GM20431 (cell line): Measurements from ENCODE around the gene NIBAN1.

Experiments
- in situ Hi-C: fragments of 300-500 bp; cut with MseI, MboI; formaldehyde crosslinking; loops from one replicate; pipeline ENCODE4 v1.15.0; 2020; ENCODE audit warnings: low sequenced_read_pairs; ENCODE audit not compliant: unreplicated experiment

NIBAN1 gene

DNA sequence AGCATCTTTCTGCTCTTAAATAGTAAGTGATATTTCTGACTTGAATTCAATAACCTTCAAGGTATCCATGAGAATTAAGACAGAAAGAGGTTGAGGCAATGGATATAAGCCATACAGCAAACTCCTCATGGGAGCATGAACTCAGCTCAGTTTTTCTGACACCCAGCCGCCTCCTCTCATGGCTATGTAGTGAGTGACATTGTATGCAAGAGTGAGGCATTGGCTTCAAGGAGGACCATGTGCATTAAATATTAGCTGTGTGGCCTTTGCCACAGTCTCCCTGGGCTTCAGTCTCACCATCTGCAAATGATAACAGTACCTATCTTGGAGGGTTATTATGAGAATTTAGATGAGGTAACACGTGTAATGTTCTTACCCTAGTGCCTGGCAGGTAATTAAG lies 23.4 kb downstream of the NIBAN1 start:
- in situ Hi-C loops, result no loop called here

DNA sequence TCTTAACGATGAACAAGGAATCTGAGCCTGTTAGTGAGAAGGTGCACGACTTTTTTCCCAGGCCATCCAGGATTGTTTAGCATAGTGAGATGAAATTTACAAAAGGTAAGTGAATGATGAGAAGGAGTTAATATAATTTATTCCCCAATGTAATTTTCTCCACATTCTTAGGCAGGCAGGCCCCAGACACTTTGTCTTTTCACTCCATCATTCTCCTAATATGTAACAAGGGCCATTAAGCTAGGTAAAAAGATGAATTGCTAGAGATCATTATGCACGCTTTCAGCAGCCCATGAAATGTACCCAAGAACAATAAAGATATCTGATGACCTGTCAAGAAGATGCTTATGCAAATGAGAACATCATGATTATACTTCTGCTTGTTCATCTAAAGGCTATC lies 24.1 kb downstream of the NIBAN1 start:
- in situ Hi-C loops, result no loop called here

- in situ Hi-C loops, result no loop called here
Measured at GRCh38 chr1:184947497-184948256, 26.6 kb downstream of the NIBAN1 start.

GRCh38 chr1:184945678-184946412 lies 28.5 kb downstream of the NIBAN1 start:
- in situ Hi-C loops, result no loop called here

DNA sequence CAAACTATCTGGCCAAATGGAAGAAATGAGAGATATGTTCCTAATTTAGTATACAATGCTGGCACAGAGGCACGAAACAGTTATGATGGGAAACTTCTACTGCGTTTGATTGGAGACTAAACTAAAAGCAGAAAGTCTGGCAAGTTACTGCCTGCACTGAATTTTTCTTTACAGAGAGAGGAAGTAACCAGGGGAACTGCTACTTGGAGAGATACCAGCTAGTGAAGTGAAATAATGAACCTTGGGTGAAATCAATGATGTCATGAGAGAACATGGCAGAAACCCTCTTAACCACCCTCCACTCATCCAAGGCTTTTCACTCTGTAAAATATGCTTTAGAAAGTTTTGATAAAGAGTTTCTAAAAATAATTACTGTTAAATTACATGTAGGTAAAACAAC lies 29.3 kb downstream of the NIBAN1 start:
- in situ Hi-C loops, result no loop called here

GRCh38 chr1:184943998-184944397 lies 30.3 kb downstream of the NIBAN1 start:
- in situ Hi-C loops, result no loop called here

DNA sequence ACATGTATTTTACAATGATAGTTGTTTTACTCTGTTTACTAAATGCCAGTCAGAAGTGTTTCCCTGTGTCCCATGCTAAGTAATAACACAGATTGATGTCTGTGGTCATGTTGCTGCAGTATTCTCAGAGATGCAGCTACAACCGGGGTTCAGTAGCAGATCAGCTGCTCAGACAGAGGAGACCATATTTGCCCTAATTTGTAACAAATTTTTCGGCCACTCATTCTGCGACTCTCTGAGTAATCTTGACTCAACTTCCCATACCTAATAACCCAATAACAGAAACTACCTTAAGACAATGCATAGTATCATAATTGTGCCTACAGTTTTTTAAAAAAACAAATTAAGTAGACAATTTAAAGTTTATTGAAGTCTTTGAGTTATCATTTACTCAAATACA lies 32.6 kb downstream of the NIBAN1 start:
- in situ Hi-C loops, result no loop called here

- in situ Hi-C loops, result no loop called here
Measured at GRCh38 chr1:184941410-184941733, 32.9 kb downstream of the NIBAN1 start.

DNA sequence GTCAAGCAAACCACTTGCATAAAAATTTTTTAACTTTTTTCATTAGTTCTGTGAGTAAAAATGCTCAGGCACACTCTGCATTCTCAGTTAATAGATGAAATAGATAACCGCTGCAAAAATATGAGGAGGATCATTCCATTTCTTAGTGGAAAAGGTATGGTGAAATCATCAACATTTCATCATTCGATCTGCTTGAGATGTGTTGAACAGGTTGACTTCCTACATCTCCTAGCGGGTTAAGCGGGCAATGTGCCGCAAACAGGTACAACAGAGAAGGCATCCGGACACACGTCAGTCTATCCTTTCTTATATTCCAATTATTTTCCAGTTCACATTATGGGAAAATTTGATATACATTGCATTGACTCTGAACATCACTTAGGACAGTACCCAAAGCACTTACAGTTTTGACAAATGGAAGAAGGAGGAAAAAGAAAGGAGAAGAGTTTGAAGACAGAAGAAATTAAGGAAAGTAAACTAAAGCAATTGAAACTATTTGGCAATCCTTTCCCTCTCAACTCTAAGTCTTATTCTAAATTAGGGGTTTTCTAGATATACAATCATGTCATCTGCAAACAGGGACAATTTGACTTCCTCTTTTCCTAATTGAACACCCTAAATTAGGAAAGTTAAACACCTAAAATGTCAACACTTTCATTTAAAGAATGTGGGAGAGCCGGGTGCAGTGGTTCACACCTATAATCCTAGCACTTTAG lies 33.5 kb downstream of the NIBAN1 start:
- in situ Hi-C loops, result no loop called here

GRCh38 chr1:184940226-184940625 lies 34.1 kb downstream of the NIBAN1 start:
- in situ Hi-C loops, result no loop called here

DNA sequence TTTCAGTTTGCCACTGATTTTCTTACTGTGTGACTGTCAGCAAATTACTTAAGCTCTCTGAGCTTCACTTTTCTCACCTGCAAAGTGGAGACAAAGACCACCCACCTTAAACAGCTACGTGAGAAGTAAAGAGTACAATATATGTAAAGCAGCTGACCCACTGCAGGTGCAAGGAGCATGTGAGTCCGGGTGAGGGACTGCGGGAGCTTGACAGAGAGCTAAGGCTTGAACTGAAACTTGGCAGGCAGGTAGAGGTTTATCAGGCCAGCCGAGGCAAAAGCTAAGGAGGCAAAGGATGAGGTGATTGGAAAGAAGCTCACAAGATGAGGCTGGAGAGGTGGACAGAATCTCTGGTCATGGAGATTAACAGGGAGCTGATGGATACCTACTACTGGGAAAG lies 36.6 kb downstream of the NIBAN1 start:
- in situ Hi-C loops, result no loop called here

- in situ Hi-C loops, result no loop called here
Measured at GRCh38 chr1:184935920-184936798, 38.1 kb downstream of the NIBAN1 start.

GRCh38 chr1:184933944-184934343 lies 40.4 kb downstream of the NIBAN1 start:
- in situ Hi-C loops, result no loop called here

DNA sequence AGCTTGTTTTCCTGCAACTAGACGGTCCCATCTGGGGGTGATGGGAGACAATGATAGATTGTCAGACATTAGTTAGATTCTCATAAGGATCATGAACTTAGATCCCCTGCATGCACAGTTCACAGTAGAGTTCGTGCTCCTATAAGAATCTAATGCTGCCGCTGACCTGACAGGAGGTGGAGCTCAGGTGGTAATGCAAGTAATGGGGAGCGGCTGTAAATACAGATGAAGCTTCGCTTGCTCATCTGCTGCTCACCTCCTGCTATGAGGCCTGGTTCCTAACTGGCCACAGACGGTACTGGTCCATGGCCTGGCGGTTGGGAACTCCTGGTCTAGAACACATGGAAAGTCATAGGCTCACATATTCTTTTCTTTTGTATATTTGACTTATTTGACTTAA lies 42.0 kb downstream of the NIBAN1 start:
- in situ Hi-C loops, result no loop called here

GRCh38 chr1:184931566-184931965 lies 42.7 kb downstream of the NIBAN1 start:
- in situ Hi-C loops, result no loop called here

- in situ Hi-C loops, result no loop called here
Measured at GRCh38 chr1:184930645-184931044, 43.7 kb downstream of the NIBAN1 start.

DNA sequence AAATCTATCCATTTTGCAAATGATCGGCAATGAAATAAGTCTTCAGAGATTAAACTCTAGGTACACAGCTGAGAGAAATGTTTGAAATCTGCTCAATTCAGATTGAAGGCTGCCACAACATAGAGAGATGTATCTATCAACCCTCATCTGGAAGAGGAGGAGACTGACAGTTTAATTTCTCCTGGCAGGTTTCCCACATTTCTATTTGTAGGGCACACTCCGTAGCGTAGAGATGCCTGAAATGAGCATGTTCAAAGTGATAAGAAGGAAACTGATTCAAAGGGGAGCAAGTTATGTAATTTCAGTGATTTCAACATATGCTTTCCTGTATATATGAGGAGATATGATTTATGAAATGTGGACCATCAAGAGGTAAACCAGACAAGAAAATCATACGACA lies 44.1 kb downstream of the NIBAN1 start:
- in situ Hi-C loops, result no loop called here

GRCh38 chr1:184929711-184930202 lies 44.6 kb downstream of the NIBAN1 start:
- in situ Hi-C loops, result no loop called here

- in situ Hi-C loops, result no loop called here
Measured at GRCh38 chr1:184928394-184928793, 45.9 kb downstream of the NIBAN1 start.
